ENCODE measurements around the gene ZNF555.

GRCh38 chr19:2834294-2834871 lies 6.9 kb upstream of the ZNF555 start:
- TF ChIP-seq MYC (IDR thresholded peaks at IDR 0.05; ENCODE audit: low read depth, low read length) = no peak
- TF ChIP-seq CTCF (IDR thresholded peaks at IDR 0.05; ENCODE audit: low read depth, low read length) = no peak
